Measurements from ENCODE around the gene FAT1.

The FAT1 gene

GRCh38 chr4:186699298-186699697 lies 24.4 kb downstream of the FAT1 start:
- no peak for TF ChIP-seq CTCF (conservative IDR thresholded peaks at IDR 0.05; ENCODE audit: low read depth, low read length)
- peak; percentile 49 for DNase-seq (ENCODE audit: low read depth)
- H3K4me3 ChIP-seq (ENCODE audit: low read depth, low read length), result no peak overlapping the region

- TF ChIP-seq CTCF (conservative IDR thresholded peaks at IDR 0.05; ENCODE audit: low read depth, low read length), result no peak
- H3K4me3 ChIP-seq (ENCODE audit: low read depth, low read length), result no peak overlapping the region
- DNase-seq (ENCODE audit: low read depth), result no peak
Observed at GRCh38 chr4:186698525-186698924, 25.1 kb downstream of the FAT1 start.

GRCh38 chr4:186698028-186698427 lies 25.6 kb downstream of the FAT1 start:
- DNase-seq (ENCODE audit: low read depth), result no peak
- TF ChIP-seq CTCF (conservative IDR thresholded peaks at IDR 0.05; ENCODE audit: low read depth, low read length), result no peak
- no peak overlapping the region for H3K4me3 ChIP-seq (ENCODE audit: low read depth, low read length)

- DNase-seq (ENCODE audit: low read depth), result no peak
- TF ChIP-seq CTCF (conservative IDR thresholded peaks at IDR 0.05; ENCODE audit: low read depth, low read length), result no peak
Observed at GRCh38 chr4:186695392-186695791, 28.3 kb downstream of the FAT1 start.

GRCh38 chr4:186693894-186694293 lies 29.8 kb downstream of the FAT1 start:
- DNase-seq (ENCODE audit: low read depth), result no peak
- H3K4me3 ChIP-seq (ENCODE audit: low read depth, low read length), result no peak overlapping the region
- TF ChIP-seq CTCF (conservative IDR thresholded peaks at IDR 0.05; ENCODE audit: low read depth, low read length), result no peak

More at GRCh38 chr4:186695392-186695791, 28.3 kb downstream of the FAT1 start:
- no peak overlapping the region for H3K4me3 ChIP-seq (ENCODE audit: low read depth, low read length)

- no peak overlapping the region for H3K4me3 ChIP-seq (ENCODE audit: low read depth, low read length)
- TF ChIP-seq CTCF (conservative IDR thresholded peaks at IDR 0.05; ENCODE audit: low read depth, low read length), result no peak
- peak; percentile 94 for DNase-seq (ENCODE audit: low read depth)
Observed at GRCh38 chr4:186693159-186693815, 30.4 kb downstream of the FAT1 start.

GRCh38 chr4:186691396-186691795 lies 32.3 kb downstream of the FAT1 start:
- no peak for TF ChIP-seq CTCF (conservative IDR thresholded peaks at IDR 0.05; ENCODE audit: low read depth, low read length)
- no peak for DNase-seq (ENCODE audit: low read depth)
- H3K4me3 ChIP-seq (ENCODE audit: low read depth, low read length), result no peak overlapping the region

Measured in choroid plexus epithelial cell (primary cell).